Peyer's patch (tissue), 4 donors: ENCODE measurements around the gene CSNK2A2. TPM values are rescaled to one million over a fixed set of nuclear protein-coding genes. Genes with fewer than 3 reads are reported as not detected.
A peak's percentile ranks its signal among the peaks of the same experiment; 100 is the strongest.

Experiments
- DNase-seq, 3 donors: peaks; one replicate each; pipeline ENCODE4 v3.0.0-alpha.2; 2017 to 2019
- H3K27ac ChIP-seq, 4 donors: fragments of 200-600 bp; sonication (generic); one replicate each; pipeline ENCODE4 v1.5.1; 2016 to 2019
- H3K27me3 ChIP-seq, 2 donors: fragments of 200-600 bp; sonication (generic); one replicate each; pipeline ENCODE4 v1.5.1; 2019
- H3K36me3 ChIP-seq, 3 donors: fragments of 200-600 bp; sonication (generic); one replicate each; pipeline ENCODE4 v1.5.1; 2016 to 2019
- H3K4me1 ChIP-seq, 4 donors: fragments of 200-600 bp; sonication (generic); one replicate each; pipeline ENCODE4 v1.5.1; 2016 to 2019
- H3K4me3 ChIP-seq, 4 donors: fragments of 200-600 bp; sonication (generic); 1 replicate in 3 of 4; 2 replicates in 1 of 4; pipeline ENCODE4 v1.5.1; 2016 to 2019; ENCODE audit warnings: mild to moderate bottlenecking in 1 of 4
- H3K9me3 ChIP-seq, 4 donors: fragments of 200-600 bp; sonication (generic); one replicate each; pipeline ENCODE4 v1.5.1; 2016 to 2019; ENCODE audit warnings: mild to moderate bottlenecking in 1 of 4
- CTCF ChIP-seq, 6 experiments: fragments of 450-650 bp in 4 of 6; fragments of 200-600 bp in 2 of 6; sonication (generic) in 1 of 6; IDR thresholded peaks; one replicate each; pipeline ENCODE4 v1.5.1; 2017 to 2019; ENCODE audit warnings: antibody characterized with exemption in 6 of 6, mild to moderate bottlenecking in 3 of 6, moderate library complexity in 1 of 6
- POLR2A ChIP-seq, 2 donors: fragments of 450-650 bp; IDR thresholded peaks; one replicate each; pipeline ENCODE4 v1.5.1; 2017; ENCODE audit warnings: antibody characterized with exemption in 2 of 2, mild to moderate bottlenecking in 2 of 2, moderate library complexity in 2 of 2
- total RNA-seq, 4 donors: library from RNA; depleted of rRNA; stranded (reverse); fragments of >200 nt; gene quantifications; one replicate each; pipeline ENCODE4 v1.1.0, GENCODE V29; 2016

The CSNK2A2 gene
- total RNA-seq, 4 donors from 2014 or later = 25.1 to 36.4 (median 29.6) TPM

- H3K4me1 ChIP-seq = no peaks in the 10 kb centered on the region
- no peak overlapping the region for H3K4me3 ChIP-seq
- TF ChIP-seq POLR2A (IDR thresholded peaks at IDR 0.05) = no peak
- no peak for TF ChIP-seq CTCF (IDR thresholded peaks at IDR 0.05)
- peaks cover 0 to 75% (median 0%) of the 10 kb centered on the region in 3 donors for H3K36me3 ChIP-seq
- no peak for DNase-seq
- no peaks in the 10 kb centered on the region for H3K9me3 ChIP-seq
- H3K27me3 ChIP-seq = no peaks in the 10 kb centered on the region
- H3K27ac ChIP-seq = peak overlapping the region in 1 of 4 donors; percentile 10
Measured at GRCh38 chr16:58187665-58188421, 10.1 kb downstream of the CSNK2A2 start.

- TF ChIP-seq CTCF (IDR thresholded peaks at IDR 0.05) (no peak), POLR2A (IDR thresholded peaks at IDR 0.05) (no peak)
- Histone ChIP-seq H3K4me1 (no peaks in the 10 kb centered on the region), H3K9me3 (no peaks in the 10 kb centered on the region), H3K36me3 (peaks cover 0 to 68% (median 0%) of the 10 kb centered on the region in 3 donors), H3K4me3 (no peak overlapping the region), H3K27me3 (no peaks in the 10 kb centered on the region), H3K27ac (no peak overlapping the region)
- no peak for DNase-seq
Measured at GRCh38 chr16:58187092-58187491, 10.8 kb downstream of the CSNK2A2 start.

GRCh38 chr16:58186176-58186944 lies 11.5 kb downstream of the CSNK2A2 start:
- TF ChIP-seq CTCF (IDR thresholded peaks at IDR 0.05) = no peak
- TF ChIP-seq POLR2A (IDR thresholded peaks at IDR 0.05) = no peak
- no peak for DNase-seq
- Histone ChIP-seq H3K36me3 (peaks cover 0 to 60% (median 0%) of the 10 kb centered on the region in 3 donors), H3K4me1 (no peaks in the 10 kb centered on the region), H3K27ac (no peak overlapping the region), H3K4me3 (no peak overlapping the region), H3K27me3 (no peaks in the 10 kb centered on the region), H3K9me3 (no peaks in the 10 kb centered on the region)

GRCh38 chr16:58177353-58177710 lies 20.6 kb downstream of the CSNK2A2 start:
- H3K9me3 ChIP-seq = no peaks in the 10 kb centered on the region
- no peaks in the 10 kb centered on the region for H3K27me3 ChIP-seq
- peaks cover 0 to 44% (median 0%) of the 10 kb centered on the region in 3 donors for H3K36me3 ChIP-seq
- no peaks in the 10 kb centered on the region for H3K4me1 ChIP-seq
- no peak overlapping the region for H3K27ac ChIP-seq
- no peak for TF ChIP-seq CTCF (IDR thresholded peaks at IDR 0.05)
- TF ChIP-seq POLR2A (IDR thresholded peaks at IDR 0.05) = no peak
- no peak overlapping the region for H3K4me3 ChIP-seq
- no peak for DNase-seq

GRCh38 chr16:58176608-58177352 lies 21.1 kb downstream of the CSNK2A2 start:
- TF ChIP-seq CTCF (IDR thresholded peaks at IDR 0.05) = no peak
- no peak for TF ChIP-seq POLR2A (IDR thresholded peaks at IDR 0.05)
- H3K4me1 ChIP-seq = no peaks in the 10 kb centered on the region
- no peak overlapping the region for H3K4me3 ChIP-seq
- H3K9me3 ChIP-seq = no peaks in the 10 kb centered on the region
- no peak overlapping the region for H3K27ac ChIP-seq
- H3K36me3 ChIP-seq = peaks cover 0 to 49% (median 0%) of the 10 kb centered on the region in 3 donors
- DNase-seq = no peak
- no peaks in the 10 kb centered on the region for H3K27me3 ChIP-seq
